ENCODE data around the gene FAHD2B. TPM values are rescaled to one million over a fixed set of nuclear protein-coding genes. Genes with fewer than 3 reads are reported as not detected.

The FAHD2B gene, protein sequence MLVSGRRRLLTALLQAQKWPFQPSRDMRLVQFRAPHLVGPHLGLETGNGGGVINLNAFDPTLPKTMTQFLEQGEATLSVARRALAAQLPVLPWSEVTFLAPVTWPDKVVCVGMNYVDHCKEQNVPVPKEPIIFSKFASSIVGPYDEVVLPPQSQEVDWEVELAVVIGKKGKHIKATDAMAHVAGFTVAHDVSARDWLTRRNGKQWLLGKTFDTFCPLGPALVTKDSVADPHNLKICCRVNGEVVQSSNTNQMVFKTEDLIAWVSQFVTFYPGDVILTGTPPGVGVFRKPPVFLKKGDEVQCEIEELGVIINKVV
- 10.6 to 13.2 TPM (median 11.5 TPM) in 5 replicates for total RNA-seq (2022; extraction: Qiagen RNA extraction; ENCODE audit: low read depth)

DNA sequence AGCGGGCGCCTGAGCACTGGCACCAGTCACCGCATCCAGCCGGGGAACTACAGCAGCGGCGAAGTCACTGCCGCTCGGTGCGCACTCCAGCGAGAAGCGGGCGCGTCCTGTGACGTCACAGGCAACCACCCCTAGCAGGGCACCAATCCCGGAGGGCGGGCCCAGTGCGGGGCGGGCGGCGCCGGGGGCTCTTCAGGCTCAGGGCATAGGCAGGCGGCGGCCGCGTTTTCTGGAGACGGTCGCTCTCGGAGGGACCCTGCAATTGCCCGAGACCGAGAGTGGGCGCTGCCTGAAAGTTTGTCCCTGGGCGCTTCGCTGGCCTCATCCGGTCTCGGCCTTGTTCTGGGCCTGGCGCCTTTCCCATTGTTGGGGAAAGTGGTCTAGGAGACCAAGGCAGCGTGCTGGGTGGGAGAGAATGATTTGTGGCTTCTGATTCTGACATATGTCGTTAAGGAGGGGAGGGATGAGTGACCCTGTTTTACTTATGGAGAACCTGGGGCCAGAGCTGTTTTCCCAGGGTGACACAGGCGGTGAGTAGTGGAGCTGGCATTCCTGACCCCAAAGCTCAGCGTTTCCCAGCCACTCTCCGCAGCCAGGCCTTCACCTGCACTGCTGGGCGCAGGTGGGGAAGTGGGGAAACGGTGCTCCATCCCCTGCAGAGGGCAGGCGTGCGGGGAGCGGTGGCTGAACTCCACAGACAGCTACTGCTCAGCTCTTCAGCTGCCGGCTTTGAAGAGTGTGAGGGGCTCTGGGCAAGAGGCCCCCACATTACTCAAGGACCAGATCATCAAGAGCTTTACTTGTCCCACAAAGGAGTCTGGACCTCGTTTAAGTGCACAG lies at the start of gene FAHD2B:
TSS of gene FAHD2B (minus strand) at position 111 of the 840 bp plus-strand sequence. CDS start 3,176 bp downstream, outside the sequence.

DNA sequence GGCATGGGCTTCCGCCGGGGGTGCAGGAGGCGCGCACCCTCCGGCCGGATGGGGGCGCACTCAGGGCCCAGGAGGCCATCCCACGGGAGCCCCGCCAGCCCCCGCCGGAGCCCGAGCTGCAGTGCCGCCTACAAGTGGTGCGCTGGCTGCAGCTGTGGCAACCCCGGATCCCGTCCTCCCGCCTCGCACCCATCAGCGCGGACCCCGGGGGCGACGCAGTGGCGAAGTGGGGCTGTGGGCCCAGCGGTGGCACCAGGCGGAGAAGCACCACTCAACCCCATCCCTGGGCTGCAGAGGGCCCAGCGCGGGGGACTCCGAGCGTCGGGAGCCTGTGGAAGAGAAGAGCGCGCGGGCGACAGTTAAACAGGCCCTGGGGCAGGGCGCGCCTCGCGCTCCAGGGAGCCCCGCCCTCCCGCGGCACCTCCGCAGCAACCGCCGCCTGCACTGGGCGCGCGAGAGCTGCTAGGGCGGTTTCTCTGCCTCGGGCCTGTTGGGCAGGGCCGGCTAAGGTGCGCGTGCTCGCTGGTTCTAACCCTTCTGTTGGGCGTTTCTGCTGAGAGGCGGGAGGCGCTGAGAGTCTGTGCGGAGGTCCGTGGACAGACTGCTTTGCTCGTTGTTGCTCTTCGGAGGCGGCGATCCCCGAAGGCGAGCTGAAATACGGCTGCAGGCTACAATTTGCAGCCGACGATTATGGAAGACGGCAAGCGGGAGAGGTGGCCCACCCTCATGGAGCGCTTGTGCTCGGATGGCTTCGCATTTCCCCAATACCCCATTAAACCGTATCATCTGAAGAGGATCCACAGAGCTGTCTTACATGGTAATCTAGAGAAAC lies 18.6 kb upstream of the FAHD2B start, which contains the start of gene ANKRD36:
TSS of gene ANKRD36 (plus strand) at position 104 of the 832 bp plus-strand sequence. CDS start at position 691, 587 bp downstream.

Other genes starting within 250 kb of the FAHD2B start
- gene ANKRD39, start 236.9 kb downstream of the FAHD2B start, total RNA-seq (2022; extraction: Qiagen RNA extraction; ENCODE audit: low read depth), result 19.9 to 23.2 TPM (median 21.7 TPM) in 5 replicates
- 15.2 to 22.7 TPM (median 21.1 TPM) in 5 replicates for gene SEMA4C, start 224.8 kb downstream of the FAHD2B start, total RNA-seq (2022; extraction: Qiagen RNA extraction; ENCODE audit: low read depth)
- not detected in 5 replicates for gene FAM178B, start 108.3 kb downstream of the FAHD2B start, total RNA-seq (2022; extraction: Qiagen RNA extraction; ENCODE audit: low read depth)
- gene ANKRD36, start 18.3 kb upstream of the FAHD2B start, total RNA-seq (2022; extraction: Qiagen RNA extraction; ENCODE audit: low read depth), result 2.4 to 6.5 TPM (median 6.0 TPM) in 5 replicates

Data from A549 treated with RU486 at 1 μM for 4 hours (cell line).